Stimulated activated CD4-positive, alpha-beta T cell treated with anti-CD3 and anti-CD28 coated beads, Interleukin-1b, Interleukin-23, amount 100 ng/mL, for 4 hours (primary cell): ENCODE data around the gene CDC42EP2.

Source experiments
- DNase-seq, 2 donors: peaks; one replicate each; pipeline ENCODE4 v3.0.0-alpha.2; 2020; ENCODE audit warnings: low read depth in 2 of 2

CDC42EP2 gene

DNA sequence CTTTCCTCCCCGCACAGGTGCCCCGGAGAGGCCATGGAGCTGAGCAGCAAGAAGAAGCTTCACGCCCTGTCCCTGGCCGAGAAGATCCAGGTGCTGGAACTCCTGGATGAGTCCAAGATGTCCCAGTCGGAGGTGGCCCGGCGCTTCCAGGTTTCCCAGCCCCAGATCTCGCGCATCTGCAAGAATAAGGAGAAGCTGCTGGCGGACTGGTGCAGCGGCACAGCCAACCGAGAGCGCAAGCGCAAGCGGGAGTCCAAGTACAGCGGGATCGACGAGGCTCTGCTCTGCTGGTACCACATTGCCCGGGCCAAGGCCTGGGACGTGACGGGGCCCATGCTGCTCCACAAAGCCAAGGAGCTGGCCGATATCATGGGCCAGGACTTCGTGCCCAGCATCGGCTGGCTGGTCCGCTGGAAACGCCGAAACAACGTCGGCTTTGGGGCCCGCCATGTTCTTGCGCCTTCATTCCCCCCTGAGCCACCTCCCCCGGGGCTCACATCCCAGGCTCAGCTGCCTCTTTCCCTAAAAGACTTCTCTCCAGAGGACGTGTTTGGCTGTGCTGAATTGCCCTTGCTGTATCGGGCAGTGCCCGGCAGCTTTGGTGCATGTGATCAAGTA is 41.2 kb downstream of the CDC42EP2 start:
- DNase-seq = no peak

DNA sequence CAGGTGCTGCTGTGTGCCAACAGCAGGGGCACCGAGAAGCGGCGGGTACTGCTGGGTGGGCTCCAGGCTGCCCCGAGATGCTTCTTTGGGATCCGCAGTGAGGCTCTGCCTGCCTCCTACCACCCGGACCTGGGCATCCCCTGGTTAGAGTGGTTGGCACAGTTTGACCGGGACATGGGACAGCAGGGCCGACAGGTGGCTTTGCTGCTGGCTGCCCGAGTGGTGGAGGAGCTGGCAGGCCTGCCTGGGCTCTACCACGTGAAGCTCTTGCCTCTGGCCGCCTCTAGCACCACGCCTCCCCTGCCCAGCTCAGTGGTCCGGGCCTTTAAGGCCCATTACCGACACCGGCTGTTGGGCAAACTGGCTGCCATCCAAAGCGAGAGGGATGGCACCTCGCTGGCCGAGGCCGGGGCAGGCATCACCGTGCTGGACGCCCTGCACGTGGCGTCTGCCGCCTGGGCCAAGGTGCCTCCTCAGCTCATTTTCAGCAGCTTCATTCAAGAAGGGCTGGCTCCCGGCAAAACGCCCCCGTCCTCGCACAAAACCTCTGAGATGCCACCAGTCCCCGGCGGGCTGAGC is 41.8 kb downstream of the CDC42EP2 start:
- no peak for DNase-seq

DNA sequence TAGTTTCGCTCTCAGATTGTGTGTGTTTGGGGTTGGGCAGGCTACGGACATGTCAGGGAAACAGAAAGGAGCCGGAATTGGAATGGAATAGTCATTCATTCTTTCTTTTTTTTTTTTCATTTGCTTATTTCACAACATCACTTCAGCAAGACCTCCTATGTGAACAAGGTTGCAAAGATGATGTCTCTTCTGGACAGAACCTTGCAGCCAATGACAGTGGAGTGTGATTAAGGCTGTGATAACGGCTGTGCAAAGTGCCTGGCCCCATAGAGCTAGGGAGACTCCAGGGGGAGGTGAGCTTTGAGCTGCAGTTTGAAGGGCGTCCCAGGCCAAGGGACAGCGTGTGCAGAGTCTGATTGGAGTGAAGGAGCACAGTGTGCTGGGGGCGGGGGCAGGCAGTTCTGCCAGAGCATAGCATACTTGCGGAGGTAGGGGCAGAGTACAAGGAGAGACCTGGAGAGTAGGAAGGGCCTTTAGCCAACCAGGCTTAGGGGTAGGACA is 43.2 kb downstream of the CDC42EP2 start:
- no peak for DNase-seq

DNA sequence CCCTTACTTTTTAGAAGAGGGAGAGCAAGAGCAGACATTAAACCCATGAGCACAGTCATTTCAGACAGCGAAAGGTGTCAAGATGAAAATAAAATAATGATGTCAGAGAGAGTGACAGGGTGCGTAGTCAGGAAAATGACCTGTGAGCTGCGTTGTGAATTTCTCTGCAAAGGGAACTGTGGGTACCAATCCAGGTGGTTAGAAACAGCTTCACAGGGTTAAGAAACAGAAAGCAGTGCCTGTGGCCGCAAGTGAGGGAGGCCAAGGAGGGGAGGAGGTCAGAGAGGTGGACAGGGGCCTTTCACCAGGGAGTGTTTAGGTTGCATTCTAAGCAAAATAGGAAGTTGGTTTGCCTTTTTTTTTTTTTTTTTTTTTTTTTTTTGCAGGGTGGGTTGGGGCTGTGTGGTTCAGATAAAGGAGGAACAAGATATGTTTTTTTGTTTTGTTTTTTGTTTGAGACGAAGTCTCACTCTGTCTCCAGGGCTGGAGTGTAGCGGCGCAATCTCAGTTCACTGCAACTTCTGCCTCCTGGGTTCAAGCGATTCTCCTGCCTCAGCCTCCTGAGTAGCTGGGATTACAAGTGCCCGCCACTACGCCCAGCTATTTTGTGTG is 47.8 kb downstream of the CDC42EP2 start:
- DNase-seq = no peak

DNA sequence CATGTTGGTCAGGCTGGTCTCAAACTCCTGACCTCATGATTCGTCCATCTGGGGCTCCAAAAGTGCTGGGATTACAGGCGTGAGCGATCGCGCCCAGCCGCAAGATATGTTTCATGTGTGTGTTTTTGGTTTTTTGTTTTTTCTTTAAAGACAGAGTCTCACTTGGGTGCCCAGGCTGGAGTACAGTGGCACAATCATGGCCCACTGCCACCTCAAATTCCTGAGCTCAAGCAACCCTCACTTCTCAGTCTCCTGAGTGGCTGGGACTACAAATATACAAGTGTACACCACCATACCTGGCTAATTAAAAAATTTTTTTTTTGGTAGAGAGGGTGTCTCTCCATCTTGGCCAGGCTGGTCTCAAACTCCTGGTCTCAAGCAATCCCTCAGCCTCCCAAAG is 48.3 kb downstream of the CDC42EP2 start:
- no peak for DNase-seq

DNA sequence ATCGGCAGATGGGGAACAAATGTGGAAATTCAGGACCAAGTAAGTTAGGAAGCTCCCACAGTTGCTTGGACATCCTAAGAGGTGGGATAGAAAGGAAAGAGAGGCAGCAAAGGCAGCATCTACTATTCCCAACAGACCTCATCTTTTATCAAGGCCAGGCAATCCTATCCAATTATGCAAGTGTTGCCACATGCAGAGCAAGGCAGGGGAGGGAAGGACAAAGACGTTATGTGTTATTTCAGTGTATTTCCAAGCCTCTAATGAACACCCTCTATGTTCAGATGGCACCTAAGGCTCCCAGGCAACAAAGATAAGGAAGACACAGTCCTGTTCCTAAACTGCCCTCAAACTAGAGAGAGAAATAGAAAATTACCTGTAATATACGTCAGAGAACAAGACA is 49.1 kb downstream of the CDC42EP2 start:
- DNase-seq = no peak

DNA sequence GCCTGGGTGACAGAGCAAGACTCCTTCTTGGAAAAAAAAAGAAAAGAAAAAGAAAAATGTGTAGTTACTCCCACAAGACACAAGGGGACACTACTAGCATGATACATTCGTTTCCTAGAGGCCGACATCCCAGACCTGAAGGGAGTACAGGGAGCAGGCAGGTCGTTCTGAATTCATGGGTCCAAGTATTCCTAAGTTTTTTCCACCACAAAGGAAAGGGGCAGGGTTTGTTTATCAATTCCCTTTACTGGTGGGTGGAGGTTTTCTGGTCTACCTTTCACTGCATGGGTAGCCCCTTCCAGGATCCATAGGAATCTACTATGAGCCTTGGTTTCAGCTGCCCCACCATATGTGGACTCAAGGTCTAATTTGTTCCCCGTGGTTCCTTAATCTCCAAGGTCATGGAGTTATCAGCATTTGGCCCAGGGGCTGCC is 51.7 kb downstream of the CDC42EP2 start:
- peak in 1 of 2 donors; percentile 21 for DNase-seq

DNA sequence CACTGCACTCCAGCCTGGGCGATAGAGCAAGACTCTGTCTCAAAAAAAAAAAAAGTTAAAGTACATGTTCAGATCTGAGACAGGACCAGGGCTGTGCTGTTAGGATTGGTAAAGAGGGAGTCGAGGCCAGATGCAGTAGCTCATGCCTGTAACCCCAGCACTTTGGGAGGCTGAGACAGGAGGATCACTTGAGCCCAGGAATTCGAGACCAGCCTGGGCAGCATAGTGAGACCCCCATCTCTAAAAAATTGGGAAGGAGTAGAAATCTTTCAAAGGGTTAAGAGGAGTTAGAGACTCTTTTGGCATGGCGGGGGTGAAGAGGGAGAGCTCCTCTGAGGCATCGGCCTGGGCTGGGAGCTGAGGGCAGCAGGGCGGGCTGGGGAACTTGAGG is 56.0 kb downstream of the CDC42EP2 start:
- DNase-seq = no peak
